BJ (cell line): Measurements from ENCODE around the gene CD2BP2. TPM values are rescaled to one million over a fixed set of nuclear protein-coding genes. Genes with fewer than 3 reads are reported as not detected.
"Not testable (repeated sequence)": the region's sequence is repeated elsewhere in the genome, so short reads cannot be mapped to it uniquely, and the experiment has no call there.

Source experiments
- CTCF ChIA-PET: fragments of 350-600 bp; formaldehyde crosslinking; extraction: SDS; loops from one replicate; lab custom pipeline; 2021; ENCODE audit warnings: antibody characterized with exemption, inconsistent platforms; lab: Yijun Ruan, JAX
- POLR2A ChIA-PET: fragments of 300-600 bp; sonication (Branson Sonifier 250); formaldehyde crosslinking; extraction: SDS; loops from one replicate; lab custom pipeline; 2021; ENCODE audit warnings: antibody characterized with exemption; lab: Charles Lee
- DNase-seq: peaks from one replicate; pipeline ENCODE4 v3.0.0-alpha.2; 2011; ENCODE audit warnings: low read depth
- H3K27me3 ChIP-seq: 2 replicates; pipeline ENCODE4 v1.6.0; 2011; ENCODE audit warnings: low read length; ENCODE audit not compliant: control insufficient read depth, insufficient read depth
- H3K36me3 ChIP-seq: 2 replicates; pipeline ENCODE4 v1.5.1; 2011; ENCODE audit warnings: low read length; ENCODE audit not compliant: control insufficient read depth, insufficient read depth
- H3K4me3 ChIP-seq: 2 replicates; pipeline ENCODE4 v1.5.1; 2011; ENCODE audit warnings: low read depth, mild to moderate bottlenecking, control low read depth, low read length
- polyA plus RNA-seq: library from polyadenylated mRNA; depleted of rRNA; stranded (reverse); fragments of >200 nt; gene quantifications from 2 replicates; pipeline ENCODE4 v1.2.3, GENCODE V29; 2011; rRNA removed

Gene CD2BP2
- polyA plus RNA-seq, 1 experiment: 50.3 TPM

- POLR2A ChIA-PET, H3K4me3 ChIP-seq, DNase-seq, CTCF ChIA-PET, H3K36me3 ChIP-seq, H3K27me3 ChIP-seq: not testable (repeated sequence)
Observed at GRCh38 chr16:30318647-30319046, 36.5 kb downstream of the CD2BP2 start.

- H3K27me3 ChIP-seq, POLR2A ChIA-PET, CTCF ChIA-PET, DNase-seq, H3K4me3 ChIP-seq, H3K36me3 ChIP-seq: not testable (repeated sequence)
Observed at GRCh38 chr16:30310937-30311336, 44.2 kb downstream of the CD2BP2 start.

- DNase-seq, H3K36me3 ChIP-seq, H3K4me3 ChIP-seq, H3K27me3 ChIP-seq, CTCF ChIA-PET, POLR2A ChIA-PET: not testable (repeated sequence)
Observed at GRCh38 chr16:30309255-30309654, 45.9 kb downstream of the CD2BP2 start.

Other genes starting within 250 kb of the CD2BP2 start
- 1.2 and 2.0 TPM in 2 replicates for gene GDPD3, start 241.8 kb downstream of the CD2BP2 start, polyA plus RNA-seq
- gene MAPK3, start 232.1 kb downstream of the CD2BP2 start, polyA plus RNA-seq: 94.8 and 168 TPM in 2 replicates
- 1.6 and 2.6 TPM in 2 replicates for gene CORO1A, start 171.7 kb downstream of the CD2BP2 start, polyA plus RNA-seq
- 32.0 and 50.2 TPM in 2 replicates for gene BOLA2B, start 161.6 kb downstream of the CD2BP2 start, polyA plus RNA-seq
- gene SLX1A, start 161.4 kb downstream of the CD2BP2 start, polyA plus RNA-seq: 7.5 and 19.8 TPM in 2 replicates
- gene SULT1A3, start 156.1 kb downstream of the CD2BP2 start, polyA plus RNA-seq: 6.2 TPM in 2 replicates
- gene NPIPB13, start 106.8 kb downstream of the CD2BP2 start, polyA plus RNA-seq: 0.92 and 0.93 TPM in 2 replicates
- 11.3 and 16.5 TPM in 2 replicates for gene TBC1D10B, start 15.2 kb upstream of the CD2BP2 start, polyA plus RNA-seq
- 0.59 and 0.69 TPM in 2 replicates for gene MYL11, start 19.5 kb upstream of the CD2BP2 start, polyA plus RNA-seq
- 0.17 and 0.22 TPM in 2 replicates for gene SEPTIN1, start 27.3 kb upstream of the CD2BP2 start, polyA plus RNA-seq
- 2.8 and 4.6 TPM in 2 replicates for gene ZNF48, start 40.1 kb upstream of the CD2BP2 start, polyA plus RNA-seq
- gene ZNF771, start 52.3 kb upstream of the CD2BP2 start, polyA plus RNA-seq: 6.8 and 7.9 TPM in 2 replicates
- gene DCTPP1, start 74.7 kb upstream of the CD2BP2 start, polyA plus RNA-seq: 27.5 and 33.9 TPM in 2 replicates
- 44.4 and 50.3 TPM in 2 replicates for gene SEPHS2, start 90.6 kb upstream of the CD2BP2 start, polyA plus RNA-seq
- gene ITGAL, start 117.4 kb upstream of the CD2BP2 start, polyA plus RNA-seq: 0.06 TPM in 2 replicates
- 14.0 and 17.2 TPM in 2 replicates for gene ZNF768, start 171.3 kb upstream of the CD2BP2 start, polyA plus RNA-seq
- gene ZNF747, start 179.6 kb upstream of the CD2BP2 start, polyA plus RNA-seq: 5.5 and 6.4 TPM in 2 replicates
- 2.3 and 2.6 TPM in 2 replicates for gene ZNF764, start 203.1 kb upstream of the CD2BP2 start, polyA plus RNA-seq
- 6.3 and 8.8 TPM in 2 replicates for gene ZNF688, start 216.4 kb upstream of the CD2BP2 start, polyA plus RNA-seq
- gene ZNF785, start 230.4 kb upstream of the CD2BP2 start, polyA plus RNA-seq: 6.6 TPM in 2 replicates